SW 1271 (cell line): Measurements from ENCODE around the gene DCDC1.
A peak's percentile ranks its signal among the peaks of the same experiment; 100 is the strongest.
"Not testable (repeated sequence)": the region's sequence is repeated elsewhere in the genome, so short reads cannot be mapped to it uniquely, and the experiment has no call there.

Experiments used
- DNase-seq, 2 experiments: peaks; one replicate each; lab custom pipeline; 2025; lab: John Stamatoyannopoulos, UW

DCDC1 gene

GRCh38 chr11:31328697-31329096 is 40.8 kb downstream of the DCDC1 start:
- no peak for DNase-seq

- no peak for DNase-seq
These were observed 42.1 kb downstream of the DCDC1 start for GRCh38 chr11:31327417-31327816.

DNA sequence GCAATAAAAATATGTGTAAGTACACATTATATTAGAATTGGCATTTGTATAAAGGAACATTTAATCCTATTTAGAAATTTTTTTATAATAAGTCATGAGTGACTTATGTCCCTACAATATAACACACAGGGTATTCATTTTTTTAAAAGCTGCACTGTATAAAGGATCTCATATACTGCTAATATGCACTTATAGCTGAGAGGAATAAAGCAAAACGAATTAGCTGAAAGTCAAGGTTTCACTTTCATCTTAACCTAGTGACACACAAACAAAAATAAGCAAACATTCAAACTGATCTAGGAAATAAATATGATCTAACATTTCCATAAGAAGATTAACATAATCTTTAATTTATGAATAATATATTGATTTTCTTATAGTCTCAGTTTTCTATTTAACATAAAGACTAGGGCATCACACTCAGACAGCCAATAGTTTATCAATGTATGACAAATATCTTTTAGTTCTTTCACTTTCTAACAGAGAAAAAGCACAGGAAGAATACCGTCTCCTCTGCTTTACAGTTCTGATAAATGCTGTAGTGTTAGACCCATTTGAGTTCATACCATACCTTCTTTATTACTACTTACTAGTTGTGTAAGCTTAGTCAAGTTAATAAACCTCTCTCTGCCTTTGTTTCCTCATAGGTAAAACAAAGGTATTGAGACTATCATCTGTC is 42.9 kb downstream of the DCDC1 start:
- no peak for DNase-seq

- no peak for DNase-seq
These were observed 44.4 kb downstream of the DCDC1 start for GRCh38 chr11:31325160-31325559.

GRCh38 chr11:31323145-31323544 is 46.4 kb downstream of the DCDC1 start:
- no peak for DNase-seq

- DNase-seq, result not testable (repeated sequence)
These were observed 48.0 kb downstream of the DCDC1 start for GRCh38 chr11:31321494-31321893.

- DNase-seq, result no peak
These were observed 65.8 kb downstream of the DCDC1 start for GRCh38 chr11:31303644-31304180.

GRCh38 chr11:31301549-31302510 is 67.7 kb downstream of the DCDC1 start:
- no peak for DNase-seq

DNA sequence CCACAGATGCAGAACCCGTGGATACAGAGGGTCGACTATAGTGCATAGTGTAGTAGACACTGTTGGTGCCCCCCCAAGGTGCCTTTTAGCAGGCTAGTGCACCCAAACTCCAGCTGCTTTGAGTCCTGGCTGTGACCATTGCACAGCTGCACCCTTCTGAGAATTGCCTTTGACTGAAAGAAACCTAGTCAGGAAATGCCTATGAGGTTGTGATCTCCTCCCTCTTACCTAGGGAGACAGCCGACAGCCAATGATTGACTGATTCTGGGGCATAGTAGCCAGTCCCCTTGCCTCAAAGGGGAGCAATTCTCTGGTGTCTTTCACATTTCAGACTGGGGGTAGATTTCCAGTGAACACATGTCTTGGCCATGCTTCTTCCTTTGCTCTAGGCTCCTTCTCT is 74.2 kb downstream of the DCDC1 start:
- no peak for DNase-seq

GRCh38 chr11:31273527-31273926 is 96.0 kb downstream of the DCDC1 start:
- not testable (repeated sequence) for DNase-seq

DNA sequence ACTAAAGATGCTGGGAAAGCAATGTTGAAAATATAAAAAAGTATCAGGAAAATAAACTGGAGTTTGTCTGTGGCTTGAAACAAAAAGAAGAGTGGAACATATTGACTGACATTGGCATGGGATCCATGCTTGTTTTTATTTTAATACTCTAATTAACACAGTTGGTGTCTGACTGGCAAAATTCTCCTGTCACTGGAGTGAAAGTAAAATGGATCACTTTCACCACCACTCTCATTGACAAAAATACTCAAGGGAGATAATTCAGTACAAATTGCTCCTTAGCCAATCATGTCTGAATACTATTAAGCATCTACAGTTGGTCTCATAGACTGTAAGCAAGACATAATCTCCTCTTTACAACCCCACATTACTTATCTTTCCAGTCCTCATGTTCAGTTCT is 101.8 kb downstream of the DCDC1 start:
- DNase-seq, result no peak

DNA sequence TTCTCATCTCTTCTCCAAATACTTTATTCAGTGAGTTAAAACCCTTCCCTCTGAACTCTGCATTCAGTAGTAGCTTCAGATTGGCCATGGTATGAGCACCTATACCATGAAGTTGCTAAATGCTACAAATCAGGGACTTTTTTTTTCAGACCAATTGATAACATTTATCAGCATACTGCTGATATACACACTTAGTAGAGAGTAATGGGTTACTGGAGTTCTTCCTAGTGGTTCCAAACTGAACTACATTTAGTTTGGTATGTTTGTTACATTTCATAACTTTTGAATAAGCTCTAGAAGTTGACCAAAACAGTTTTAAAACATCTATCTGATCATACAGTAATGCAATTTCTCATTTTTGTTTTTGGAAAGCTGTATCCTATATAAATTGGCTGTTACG is 104.7 kb downstream of the DCDC1 start:
- DNase-seq, result no peak

DNA sequence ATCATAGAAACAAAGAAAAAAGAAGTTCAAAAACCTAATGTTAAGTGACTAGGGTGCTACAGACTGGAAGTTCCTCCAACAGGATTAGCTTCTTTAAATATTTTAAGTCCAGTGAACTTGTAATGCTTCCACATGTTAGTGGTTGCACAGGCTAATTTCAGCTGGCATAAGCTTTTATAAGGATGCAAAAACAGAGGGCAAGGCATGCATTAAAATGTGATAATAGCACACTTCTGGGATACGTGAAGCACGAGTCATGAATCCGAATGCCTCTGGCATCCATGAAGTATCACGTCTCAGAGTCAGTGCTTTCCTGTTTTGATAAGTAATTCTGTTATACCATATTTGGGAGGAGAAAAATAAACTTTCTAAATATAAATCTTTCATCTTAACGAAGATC is 106.8 kb downstream of the DCDC1 start:
- DNase-seq, result peak in 1 of 2 experiments; percentile 23

GRCh38 chr11:31259797-31260196 is 109.7 kb downstream of the DCDC1 start:
- no peak for DNase-seq

DNA sequence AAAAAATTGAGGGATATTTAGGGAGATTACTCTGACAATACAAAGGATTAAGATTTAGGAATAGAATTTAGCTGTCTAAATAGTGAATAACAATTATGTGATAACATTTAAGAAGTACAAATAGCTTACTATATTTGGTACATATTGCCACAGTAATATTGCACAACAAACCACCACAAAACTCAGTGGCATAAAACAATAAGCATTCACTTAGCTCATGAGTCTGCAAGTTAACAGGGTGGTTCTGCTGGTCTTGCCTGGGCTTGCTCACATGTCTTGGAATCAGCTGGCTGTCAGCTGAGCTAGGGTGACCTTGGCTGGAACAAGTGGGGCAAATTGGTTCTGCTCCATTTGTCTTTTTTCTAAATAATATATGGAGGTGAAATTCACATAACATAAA is 115.1 kb downstream of the DCDC1 start:
- DNase-seq, result no peak

DNA sequence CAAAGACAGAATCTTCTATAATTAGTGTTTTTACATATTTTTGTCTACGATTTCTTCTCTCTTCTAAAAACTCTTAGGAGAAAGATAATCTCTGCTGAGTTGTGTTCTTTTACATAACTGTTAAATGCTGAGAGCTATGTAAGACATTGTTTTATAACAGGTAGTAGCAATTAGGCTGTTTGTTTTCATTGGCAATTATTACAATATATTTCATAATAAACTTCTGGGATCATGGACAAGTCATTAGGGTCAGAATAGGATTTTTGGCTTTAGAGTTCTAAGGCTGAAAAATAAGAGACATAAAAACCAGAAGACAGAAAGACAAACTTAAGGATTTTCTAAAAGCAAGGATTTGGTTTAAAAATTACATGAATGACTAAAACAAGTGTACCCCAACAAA is 120.8 kb downstream of the DCDC1 start:
- DNase-seq, result no peak

DNA sequence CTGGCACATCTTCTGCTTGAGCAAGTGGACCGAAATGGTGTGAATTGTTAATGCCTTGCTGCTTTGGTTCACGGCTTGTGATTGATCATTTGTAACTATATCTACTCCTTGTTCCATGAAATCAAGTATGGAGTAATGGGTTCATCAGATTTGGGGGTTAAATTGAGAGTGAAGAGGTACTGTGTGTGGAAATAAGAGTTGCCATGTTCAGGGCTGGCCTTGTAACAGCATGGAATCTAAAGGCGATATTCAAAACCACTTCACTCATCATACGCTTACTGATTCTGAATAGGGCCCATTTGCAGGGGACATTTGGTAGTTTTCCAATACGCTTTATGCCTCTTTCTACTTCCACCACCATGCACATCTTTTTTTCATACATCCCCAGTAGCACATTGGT is 122.2 kb downstream of the DCDC1 start:
- DNase-seq, result no peak

GRCh38 chr11:31246451-31247165 is 122.9 kb downstream of the DCDC1 start:
- no peak for DNase-seq

DNA sequence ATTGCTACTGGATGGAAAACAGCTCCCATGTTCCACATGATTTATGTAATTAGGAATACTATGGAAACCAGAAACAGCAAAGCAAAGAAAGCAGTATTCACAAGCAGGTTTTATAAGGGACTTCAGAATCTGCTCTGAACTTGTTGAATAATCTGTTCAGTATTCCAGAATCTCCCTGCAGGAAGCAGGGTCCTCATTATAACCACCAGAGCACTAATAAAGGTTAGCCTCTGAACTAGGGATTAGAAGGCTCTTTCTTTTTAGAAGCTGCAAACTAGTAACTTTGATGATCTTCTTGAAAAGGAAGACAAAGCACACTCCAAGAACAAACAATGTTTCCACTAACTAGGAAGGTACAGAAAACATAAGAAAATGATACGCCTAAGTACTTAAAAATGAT is 125.8 kb downstream of the DCDC1 start:
- DNase-seq, result no peak

DNA sequence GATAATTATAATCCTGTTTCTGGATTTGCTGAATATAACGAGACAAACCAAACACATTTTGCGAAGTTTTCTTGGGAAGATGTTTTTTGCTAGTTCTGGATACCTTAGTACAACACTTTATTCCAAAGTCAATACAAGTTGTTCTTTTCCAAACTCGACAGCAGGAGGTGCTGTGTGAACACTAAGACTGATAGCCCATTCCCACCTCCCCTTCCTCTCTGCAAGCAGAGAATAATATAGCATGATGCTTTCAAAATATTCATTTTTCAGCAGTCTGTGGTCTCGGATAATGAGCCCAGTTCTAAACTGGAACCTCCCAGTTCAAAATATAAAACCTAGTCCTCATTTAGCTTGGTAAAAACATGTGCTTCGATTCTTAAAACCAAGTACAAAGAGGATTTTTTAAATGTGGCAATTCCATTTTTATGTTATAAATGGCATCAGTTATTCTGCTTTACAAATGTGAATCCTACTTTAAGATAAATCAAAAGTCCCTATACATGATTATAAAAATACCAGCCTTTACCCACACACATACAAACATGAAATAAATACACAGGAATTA is 129.1 kb downstream of the DCDC1 start:
- peak in 1 of 2 experiments; percentile 50 for DNase-seq

- DNase-seq, result no peak
These were observed 131.4 kb downstream of the DCDC1 start for GRCh38 chr11:31237819-31238760.
